B cell (primary cell): ENCODE results near the gene STIMATE. TPM values are rescaled to one million over a fixed set of nuclear protein-coding genes. Genes with fewer than 3 reads are reported as not detected.

Experiments used
- ATAC-seq: fragments of 200-7000 bp; cut with Tn5 transposase; one replicate; pipeline ENCODE4 v1.10.0; 2021; ENCODE audit warnings: low read depth, mild to moderate bottlenecking, moderate number of reproducible peaks, moderate library complexity
- CTCF ChIA-PET: fragments of 350-600 bp; sonication (Branson Sonifier 250); formaldehyde crosslinking; loops from one replicate; lab custom pipeline; 2021; ENCODE audit warnings: antibody characterized with exemption, inconsistent platforms; lab: Charles Lee
- POLR2A ChIA-PET: fragments of 350-600 bp; sonication (Branson Sonifier 250); formaldehyde crosslinking; loops from one replicate; lab custom pipeline; 2021; ENCODE audit warnings: antibody characterized with exemption; lab: Charles Lee
- DNase-seq: peaks from one replicate; pipeline ENCODE4 v3.0.0; 2013
- H2AFZ ChIP-seq: 2 replicates; pipeline ENCODE4 v1.6.1; 2012; ENCODE audit warnings: mild to moderate bottlenecking, low read depth, low read length; ENCODE audit not compliant: insufficient read depth, poor library complexity, severe bottlenecking
- H3K27ac ChIP-seq, 2 donors: 1 replicate in 1 of 2; 2 replicates in 1 of 2; pipeline ENCODE4 v1.5.1; 2012 to 2013; ENCODE audit warnings: low read length in 2 of 2, mild to moderate bottlenecking in 2 of 2, moderate library complexity in 1 of 2
- H3K27me3 ChIP-seq, 4 experiments: fragments of 200-600 bp in 1 of 4; sonication (generic) in 1 of 4; replicated peaks in 1 of 4; 1 replicate in 2 of 4; 2 replicates in 2 of 4; pipeline versions ENCODE4 v1.6.1 to v1.7.0; 2013 to 2016; ENCODE audit warnings: low read length in 3 of 4, mild to moderate bottlenecking in 2 of 4, mixed read lengths in 1 of 4, moderate library complexity in 1 of 4; ENCODE audit not compliant: insufficient read depth in 4 of 4, control insufficient read depth in 3 of 4; ENCODE audit errors: control extremely low read depth in 1 of 4
- H3K36me3 ChIP-seq, 2 experiments: replicated peaks in 1 of 2; 1 replicate in 1 of 2; 2 replicates in 1 of 2; pipeline versions ENCODE4 v1.6.1 to v1.7.1; 2013; ENCODE audit warnings: low read length in 1 of 2; ENCODE audit not compliant: insufficient read depth in 2 of 2, control insufficient read depth in 1 of 2; ENCODE audit errors: control extremely low read depth in 1 of 2, extremely low read depth in 1 of 2
- H3K4me1 ChIP-seq, 2 donors: fragments of 200-600 bp in 1 of 2; sonication (generic) in 1 of 2; 1 replicate in 1 of 2; 2 replicates in 1 of 2; pipeline versions ENCODE4 v1.5.1 to v1.6.1; 2013 to 2017; ENCODE audit warnings: low read length in 2 of 2; ENCODE audit not compliant: control insufficient read depth in 2 of 2, insufficient read depth in 2 of 2
- H3K4me2 ChIP-seq: replicated peaks from 2 replicates; pipeline ENCODE3; 2012; ENCODE audit warnings: mild to moderate bottlenecking, low read depth, low read length; ENCODE audit not compliant: poor library complexity, severe bottlenecking
- H3K4me3 ChIP-seq, 5 experiments: fragments of 200-600 bp in 1 of 5; sonication (generic) in 1 of 5; 1 replicate in 3 of 5; 2 replicates in 2 of 5; pipeline versions ENCODE4 v1.5.1 to v1.7.0; 2011 to 2016; ENCODE audit warnings: low read length in 4 of 5, mild to moderate bottlenecking in 4 of 5, low read depth in 2 of 5, control low read depth in 1 of 5, moderate library complexity in 1 of 5; ENCODE audit not compliant: insufficient read depth in 1 of 5; ENCODE audit errors: control extremely low read depth in 1 of 5, extremely low read depth in 1 of 5
- H3K79me2 ChIP-seq: fragments of 200-600 bp; sonication (generic); one replicate; pipeline ENCODE4 v1.6.0; 2016; ENCODE audit warnings: low read length; ENCODE audit not compliant: control insufficient read depth, insufficient read depth
- H3K9ac ChIP-seq: fragments of 200-600 bp; sonication (generic); 2 replicates; pipeline ENCODE4 v1.6.1; 2017; ENCODE audit warnings: mild to moderate bottlenecking, low read length, moderate library complexity
- H3K9me3 ChIP-seq, 3 donors: one replicate each; pipeline versions ENCODE4 v1.6.1 to v1.7.1; 2013; ENCODE audit warnings: low read length in 2 of 3; ENCODE audit not compliant: control insufficient read depth in 2 of 3, insufficient read depth in 1 of 3; ENCODE audit errors: control extremely low read depth in 1 of 3
- H4K20me1 ChIP-seq: 2 replicates; pipeline ENCODE4 v1.6.0; 2012; ENCODE audit warnings: mild to moderate bottlenecking, low read length; ENCODE audit not compliant: insufficient read depth, control insufficient read depth, poor library complexity, severe bottlenecking
- H3K27ac Mint-ChIP-seq: one replicate; pipeline ENCODE4 v1.8.0; 2021; ENCODE audit warnings: mixed read lengths
- H3K27me3 Mint-ChIP-seq: one replicate; pipeline ENCODE4 v1.8.0; 2021; ENCODE audit warnings: mixed read lengths
- H3K4me1 Mint-ChIP-seq: one replicate; pipeline ENCODE4 v1.8.0; 2021; ENCODE audit warnings: mixed read lengths
- H3K4me3 Mint-ChIP-seq: one replicate; pipeline ENCODE4 v1.8.0; 2021; ENCODE audit warnings: mixed read lengths
- H3K9me3 Mint-ChIP-seq: one replicate; pipeline ENCODE4 v1.8.0; 2022; ENCODE audit warnings: mixed read lengths; ENCODE audit not compliant: insufficient read depth
- EZH2 ChIP-seq: IDR thresholded peaks from 2 replicates; pipeline ENCODE4 v1.6.1; 2012; ENCODE audit warnings: borderline replicate concordance, low read depth, mild to moderate bottlenecking, moderate library complexity, low read length; ENCODE audit not compliant: insufficient read depth, poor library complexity, severe bottlenecking
- WGBS: methylation state at CpG from one replicate; pipeline ENCODE4 v1.1.5; 2013; ENCODE audit warnings: missing lambda C conversion rate; ENCODE audit not compliant: insufficient coverage; 5-methylcytosine and 5-hydroxymethylcytosine counted together
- intact Hi-C: fragments of 100-400 bp; cut with micrococcal nuclease; formaldehyde crosslinking; loops from one replicate; pipeline ENCODE4 v1.10.0; 2022
- polyA plus RNA-seq: library from polyadenylated mRNA; depleted of rRNA; stranded (reverse); fragments of >200 nt; gene quantifications from 2 replicates; pipeline ENCODE4 v1.2.3, GENCODE V29; 2012
- total RNA-seq, 2 donors: library from RNA; stranded (reverse); fragments of 120-200 nt in 1 of 2; gene quantifications; 1 replicate in 1 of 2; 2 replicates in 1 of 2; pipeline versions ENCODE4 v1.2.3 to v1.2.4, GENCODE V29; 2013 to 2022
- TF ChIP-seq, protein P1 (sequence below): fragments of 200-600 bp; IDR thresholded peaks from one replicate; pipeline ENCODE4 v1.8.0; 2022; ENCODE audit warnings: antibody characterized with exemption, mild to moderate bottlenecking

STIMATE gene
- total and polyA plus RNA-seq, 2 donors (not counting 1 experiment from before 2014, with no cell fraction given), result 24.6 to 38.4 TPM

DNA sequence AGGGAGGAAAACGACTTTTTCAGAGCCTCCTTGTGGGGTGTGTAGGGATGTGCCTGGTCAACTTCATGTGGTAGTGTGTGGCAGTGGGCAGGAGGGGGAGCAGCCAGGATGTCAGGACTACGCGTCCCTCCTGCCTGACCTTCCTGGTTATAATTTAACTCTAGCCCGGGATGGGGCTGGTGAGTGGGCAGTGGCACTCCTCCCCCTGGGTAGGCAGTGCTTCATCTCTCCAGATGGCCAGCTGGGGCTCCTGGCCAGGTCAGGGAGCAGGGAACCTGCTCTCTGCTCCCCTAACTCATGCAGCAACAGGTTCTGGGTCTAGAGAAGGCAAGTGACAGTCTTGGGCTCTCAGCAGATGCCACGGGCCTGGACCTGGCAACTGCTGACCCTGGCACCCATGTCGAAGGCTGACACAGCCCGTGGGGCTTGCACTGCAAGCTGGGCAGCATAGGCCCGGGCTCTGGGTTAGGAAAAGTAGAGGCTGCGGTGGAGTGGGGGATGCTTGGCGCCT, 69.4 kb downstream of the STIMATE start:
- ChIA-PET POLR2A (no interaction called here), CTCF (no interaction called here)
- Histone ChIP-seq H3K4me1 (no peaks in the 10 kb centered on the region), H3K36me3 (peaks cover 0 to 2% of the 10 kb centered on the region in 2 experiments), H3K27me3 (no peaks in the 10 kb centered on the region), H3K27ac (no peak overlapping the region), H3K9me3 (no peaks in the 10 kb centered on the region), H2AFZ (no peak overlapping the region), H3K9ac (no peak overlapping the region), H3K4me3 (no peak overlapping the region), H3K4me2 (no peak overlapping the region), H4K20me1 (no peaks in the 10 kb centered on the region), H3K79me2 (no peaks in the 10 kb centered on the region)
- Mint-ChIP-seq H3K4me1 (no peaks in the 10 kb centered on the region), H3K27me3 (no peaks in the 10 kb centered on the region), H3K9me3 (no peaks in the 10 kb centered on the region), H3K27ac (no peak overlapping the region), H3K4me3 (no peak overlapping the region)
- TF ChIP-seq EZH2, result no peak
- DNase-seq (no peak), ATAC-seq (no peak)
- WGBS, result 87% methylated on average over 6 of the region's 10 CpGs
- intact Hi-C loops, result no loop called here

DNA sequence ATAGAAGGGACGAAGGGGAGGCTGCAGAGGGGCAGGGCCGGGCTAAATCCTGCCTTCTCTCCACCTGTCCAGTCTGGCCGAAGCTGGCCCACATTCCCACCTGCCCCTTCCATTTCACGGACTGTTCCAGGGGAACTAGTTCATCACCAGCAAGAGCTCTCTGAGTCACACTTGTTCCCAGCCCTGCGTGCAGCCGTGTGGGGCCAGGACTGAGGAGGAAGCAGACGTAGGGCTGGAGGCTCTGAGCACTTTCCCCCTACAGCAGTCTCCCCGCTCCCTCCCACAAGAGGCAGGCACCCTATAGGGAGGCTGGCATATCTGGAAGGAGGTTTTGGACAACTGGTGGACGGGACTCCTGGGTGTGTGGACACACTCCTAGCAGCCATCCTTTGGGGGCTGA, 69.9 kb downstream of the STIMATE start:
- no peak overlapping the region for H3K4me3 Mint-ChIP-seq
- Histone ChIP-seq H4K20me1 (no peaks in the 10 kb centered on the region), H3K4me3 (no peak overlapping the region), H3K9ac (no peak overlapping the region), H3K9me3 (no peaks in the 10 kb centered on the region), H3K27ac (no peak overlapping the region), H3K36me3 (no peaks in the 10 kb centered on the region), H3K79me2 (no peaks in the 10 kb centered on the region), H3K27me3 (no peaks in the 10 kb centered on the region), H3K4me1 (no peaks in the 10 kb centered on the region), H2AFZ (no peak overlapping the region), H3K4me2 (no peak overlapping the region)
- intact Hi-C loops, result no loop called here
- H3K4me1 Mint-ChIP-seq, result no peaks in the 10 kb centered on the region
- no peak for TF ChIP-seq EZH2
- TF ChIP-seq, protein P1, sequence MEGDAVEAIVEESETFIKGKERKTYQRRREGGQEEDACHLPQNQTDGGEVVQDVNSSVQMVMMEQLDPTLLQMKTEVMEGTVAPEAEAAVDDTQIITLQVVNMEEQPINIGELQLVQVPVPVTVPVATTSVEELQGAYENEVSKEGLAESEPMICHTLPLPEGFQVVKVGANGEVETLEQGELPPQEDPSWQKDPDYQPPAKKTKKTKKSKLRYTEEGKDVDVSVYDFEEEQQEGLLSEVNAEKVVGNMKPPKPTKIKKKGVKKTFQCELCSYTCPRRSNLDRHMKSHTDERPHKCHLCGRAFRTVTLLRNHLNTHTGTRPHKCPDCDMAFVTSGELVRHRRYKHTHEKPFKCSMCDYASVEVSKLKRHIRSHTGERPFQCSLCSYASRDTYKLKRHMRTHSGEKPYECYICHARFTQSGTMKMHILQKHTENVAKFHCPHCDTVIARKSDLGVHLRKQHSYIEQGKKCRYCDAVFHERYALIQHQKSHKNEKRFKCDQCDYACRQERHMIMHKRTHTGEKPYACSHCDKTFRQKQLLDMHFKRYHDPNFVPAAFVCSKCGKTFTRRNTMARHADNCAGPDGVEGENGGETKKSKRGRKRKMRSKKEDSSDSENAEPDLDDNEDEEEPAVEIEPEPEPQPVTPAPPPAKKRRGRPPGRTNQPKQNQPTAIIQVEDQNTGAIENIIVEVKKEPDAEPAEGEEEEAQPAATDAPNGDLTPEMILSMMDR, result no peak
- ChIA-PET POLR2A (no interaction called here), CTCF (no interaction called here)
- no peaks in the 10 kb centered on the region for H3K9me3 Mint-ChIP-seq
- H3K27me3 Mint-ChIP-seq, result no peaks in the 10 kb centered on the region
- WGBS, result 96% methylated on average over 5 of the region's 9 CpGs
- H3K27ac Mint-ChIP-seq, result no peak overlapping the region
- DNase-seq (no peak), ATAC-seq (no peak)
